ENCODE results near the gene SLF2. TPM values are rescaled to one million over a fixed set of nuclear protein-coding genes. Genes with fewer than 3 reads are reported as not detected.

SLF2 gene
- total and polyA plus RNA-seq, 2 of the 13 experiments (the other 11 are each of a cell fraction or from before 2014, with no cell fraction given), result 12.2 to 48.1 TPM

DNA sequence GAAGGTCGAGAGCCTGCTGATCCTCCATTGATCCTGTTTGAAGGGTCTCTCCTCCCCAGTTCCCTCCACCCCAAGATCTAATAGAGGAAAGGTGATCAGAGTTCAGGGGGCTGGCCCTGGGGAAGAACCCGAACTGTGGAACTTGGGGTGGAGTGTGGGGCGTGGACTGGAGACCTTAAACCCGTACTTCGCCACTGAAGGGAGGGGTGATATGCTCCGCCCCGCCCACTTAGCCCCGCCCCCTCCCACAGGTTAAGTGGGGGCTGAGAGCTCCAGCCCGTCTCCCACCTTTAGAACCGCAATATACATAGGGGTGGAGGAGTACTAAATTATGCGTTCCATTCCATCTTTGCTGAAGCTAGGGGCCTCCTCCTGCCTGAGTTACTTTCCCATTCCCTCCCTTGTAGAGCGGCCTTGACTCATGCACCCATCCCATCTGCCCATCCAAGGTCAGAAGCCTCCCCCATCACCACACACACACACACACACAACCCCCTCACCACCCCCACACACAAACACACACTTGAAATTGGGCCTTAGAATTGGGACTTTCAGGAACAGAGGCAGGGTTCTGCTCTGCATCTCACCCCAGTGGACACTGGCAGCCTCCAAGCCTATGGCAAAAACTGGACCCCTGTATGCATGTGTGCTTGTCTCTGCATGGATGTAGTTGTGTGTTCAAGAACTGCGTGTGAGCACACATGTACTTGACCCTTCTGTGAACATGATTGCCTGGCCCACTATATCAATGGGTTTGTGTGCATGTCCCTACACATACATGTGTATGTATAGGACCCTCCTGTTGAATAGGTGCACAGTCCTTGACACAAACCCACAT, 57.5 kb downstream of the SLF2 start (continued):
- TF ChIP-seq ZEB1 (IDR thresholded peaks at IDR 0.05; ENCODE audit: insufficient replicate concordance, low read depth) (no peak), KLF9 (CRISPR knock-in tag; IDR thresholded peaks at IDR 0.05; ENCODE audit: low read depth) (no peak), GLI4 (CRISPR knock-in tag; IDR thresholded peaks at IDR 0.05; ENCODE audit: borderline replicate concordance) (no peak), HNRNPK (IDR thresholded peaks at IDR 0.05; ENCODE audit: low read depth, low read length, poor library complexity, severe bottlenecking) (no peak), ZNF558 (CRISPR knock-in tag; IDR thresholded peaks at IDR 0.05; ENCODE audit: borderline replicate concordance) (no peak; the same call in 1 of the 2 replicates), ZC3H4 (CRISPR knock-in tag; IDR thresholded peaks at IDR 0.05; ENCODE audit: borderline replicate concordance) (no peak), PAF1 (CRISPR knock-in tag; IDR thresholded peaks at IDR 0.05) (no peak), ZNF619 (CRISPR knock-in tag; IDR thresholded peaks at IDR 0.05) (peak; percentile 92), HNRNPH1 (optimal IDR thresholded peaks at IDR 0.05; ENCODE audit: low read depth, low read length) (no peak), NFIC (IDR thresholded peaks at IDR 0.05; ENCODE audit: low read length) (no peak), PPARG (CRISPR knock-in tag; conservative IDR thresholded peaks at IDR 0.05) (peak; percentile 63), U2AF2 (IDR thresholded peaks at IDR 0.05; ENCODE audit: low read depth, low read length) (no peak), NAIF1 (CRISPR knock-in tag; IDR thresholded peaks at IDR 0.05; ENCODE audit: borderline replicate concordance) (no peak; the same call in 1 of the 2 replicates), ZNF678 (CRISPR knock-in tag; IDR thresholded peaks at IDR 0.05) (no peak), HOXA3 (CRISPR knock-in tag; IDR thresholded peaks at IDR 0.05) (no peak), MLLT10 (CRISPR knock-in tag; IDR thresholded peaks at IDR 0.05) (no peak)
- TF ChIP-seq, protein P1, sequence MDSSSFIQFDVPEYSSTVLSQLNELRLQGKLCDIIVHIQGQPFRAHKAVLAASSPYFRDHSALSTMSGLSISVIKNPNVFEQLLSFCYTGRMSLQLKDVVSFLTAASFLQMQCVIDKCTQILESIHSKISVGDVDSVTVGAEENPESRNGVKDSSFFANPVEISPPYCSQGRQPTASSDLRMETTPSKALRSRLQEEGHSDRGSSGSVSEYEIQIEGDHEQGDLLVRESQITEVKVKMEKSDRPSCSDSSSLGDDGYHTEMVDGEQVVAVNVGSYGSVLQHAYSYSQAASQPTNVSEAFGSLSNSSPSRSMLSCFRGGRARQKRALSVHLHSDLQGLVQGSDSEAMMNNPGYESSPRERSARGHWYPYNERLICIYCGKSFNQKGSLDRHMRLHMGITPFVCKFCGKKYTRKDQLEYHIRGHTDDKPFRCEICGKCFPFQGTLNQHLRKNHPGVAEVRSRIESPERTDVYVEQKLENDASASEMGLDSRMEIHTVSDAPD (CRISPR knock-in tag; IDR thresholded peaks at IDR 0.05), result no peak
- TF ChIP-seq, protein P2, sequence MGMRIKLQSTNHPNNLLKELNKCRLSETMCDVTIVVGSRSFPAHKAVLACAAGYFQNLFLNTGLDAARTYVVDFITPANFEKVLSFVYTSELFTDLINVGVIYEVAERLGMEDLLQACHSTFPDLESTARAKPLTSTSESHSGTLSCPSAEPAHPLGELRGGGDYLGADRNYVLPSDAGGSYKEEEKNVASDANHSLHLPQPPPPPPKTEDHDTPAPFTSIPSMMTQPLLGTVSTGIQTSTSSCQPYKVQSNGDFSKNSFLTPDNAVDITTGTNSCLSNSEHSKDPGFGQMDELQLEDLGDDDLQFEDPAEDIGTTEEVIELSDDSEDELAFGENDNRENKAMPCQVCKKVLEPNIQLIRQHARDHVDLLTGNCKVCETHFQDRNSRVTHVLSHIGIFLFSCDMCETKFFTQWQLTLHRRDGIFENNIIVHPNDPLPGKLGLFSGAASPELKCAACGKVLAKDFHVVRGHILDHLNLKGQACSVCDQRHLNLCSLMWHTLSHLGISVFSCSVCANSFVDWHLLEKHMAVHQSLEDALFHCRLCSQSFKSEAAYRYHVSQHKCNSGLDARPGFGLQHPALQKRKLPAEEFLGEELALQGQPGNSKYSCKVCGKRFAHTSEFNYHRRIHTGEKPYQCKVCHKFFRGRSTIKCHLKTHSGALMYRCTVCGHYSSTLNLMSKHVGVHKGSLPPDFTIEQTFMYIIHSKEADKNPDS (CRISPR knock-in tag; IDR thresholded peaks at IDR 0.05), result peak; percentile 52; the same call in 1 of the 2 replicates
- TF ChIP-seq, protein P3, sequence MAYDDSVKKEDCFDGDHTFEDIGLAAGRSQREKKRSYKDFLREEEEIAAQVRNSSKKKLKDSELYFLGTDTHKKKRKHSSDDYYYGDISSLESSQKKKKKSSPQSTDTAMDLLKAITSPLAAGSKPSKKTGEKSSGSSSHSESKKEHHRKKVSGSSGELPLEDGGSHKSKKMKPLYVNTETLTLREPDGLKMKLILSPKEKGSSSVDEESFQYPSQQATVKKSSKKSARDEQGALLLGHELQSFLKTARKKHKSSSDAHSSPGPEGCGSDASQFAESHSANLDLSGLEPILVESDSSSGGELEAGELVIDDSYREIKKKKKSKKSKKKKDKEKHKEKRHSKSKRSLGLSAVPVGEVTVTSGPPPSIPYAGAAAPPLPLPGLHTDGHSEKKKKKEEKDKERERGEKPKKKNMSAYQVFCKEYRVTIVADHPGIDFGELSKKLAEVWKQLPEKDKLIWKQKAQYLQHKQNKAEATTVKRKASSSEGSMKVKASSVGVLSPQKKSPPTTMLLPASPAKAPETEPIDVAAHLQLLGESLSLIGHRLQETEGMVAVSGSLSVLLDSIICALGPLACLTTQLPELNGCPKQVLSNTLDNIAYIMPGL (CRISPR knock-in tag; IDR thresholded peaks at IDR 0.05; ENCODE audit: borderline replicate concordance in 1 of 2, low read depth in 1 of 2), result peak in 1 of 2 experiments; percentile 10; a peak in 1 of 4 replicates
- TF ChIP-seq, protein P4, sequence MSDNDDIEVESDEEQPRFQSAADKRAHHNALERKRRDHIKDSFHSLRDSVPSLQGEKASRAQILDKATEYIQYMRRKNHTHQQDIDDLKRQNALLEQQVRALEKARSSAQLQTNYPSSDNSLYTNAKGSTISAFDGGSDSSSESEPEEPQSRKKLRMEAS (IDR thresholded peaks at IDR 0.05), result no peak
- TF ChIP-seq, protein P5, sequence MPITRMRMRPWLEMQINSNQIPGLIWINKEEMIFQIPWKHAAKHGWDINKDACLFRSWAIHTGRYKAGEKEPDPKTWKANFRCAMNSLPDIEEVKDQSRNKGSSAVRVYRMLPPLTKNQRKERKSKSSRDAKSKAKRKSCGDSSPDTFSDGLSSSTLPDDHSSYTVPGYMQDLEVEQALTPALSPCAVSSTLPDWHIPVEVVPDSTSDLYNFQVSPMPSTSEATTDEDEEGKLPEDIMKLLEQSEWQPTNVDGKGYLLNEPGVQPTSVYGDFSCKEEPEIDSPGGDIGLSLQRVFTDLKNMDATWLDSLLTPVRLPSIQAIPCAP (CRISPR knock-in tag; IDR thresholded peaks at IDR 0.05; ENCODE audit: low read depth), result no peak

Data from HepG2 (cell line).